Mucosa of gallbladder (tissue), 1 donor: ENCODE results near the gene TPD52L2. TPM values are rescaled to one million over a fixed set of nuclear protein-coding genes. Genes with fewer than 3 reads are reported as not detected.

Experiments used
- DNase-seq: peaks from one replicate; pipeline ENCODE4 v3.0.0-alpha.2; 2020; ENCODE audit warnings: low spot score
- total RNA-seq: library from RNA; stranded (reverse); gene quantifications from one replicate; pipeline ENCODE4 v1.2.1, GENCODE V29; 2021
- donor health status: DM: no; HTN: no; CAD: no.

The TPD52L2 gene
- total RNA-seq, 1 donor from 2014 or later = 72.3 TPM

- no peak for DNase-seq
Measured at GRCh38 chr20:63932606-63933160, 67.6 kb downstream of the TPD52L2 start.

GRCh38 chr20:63933646-63934045, 68.6 kb downstream of the TPD52L2 start:
- no peak for DNase-seq

DNA sequence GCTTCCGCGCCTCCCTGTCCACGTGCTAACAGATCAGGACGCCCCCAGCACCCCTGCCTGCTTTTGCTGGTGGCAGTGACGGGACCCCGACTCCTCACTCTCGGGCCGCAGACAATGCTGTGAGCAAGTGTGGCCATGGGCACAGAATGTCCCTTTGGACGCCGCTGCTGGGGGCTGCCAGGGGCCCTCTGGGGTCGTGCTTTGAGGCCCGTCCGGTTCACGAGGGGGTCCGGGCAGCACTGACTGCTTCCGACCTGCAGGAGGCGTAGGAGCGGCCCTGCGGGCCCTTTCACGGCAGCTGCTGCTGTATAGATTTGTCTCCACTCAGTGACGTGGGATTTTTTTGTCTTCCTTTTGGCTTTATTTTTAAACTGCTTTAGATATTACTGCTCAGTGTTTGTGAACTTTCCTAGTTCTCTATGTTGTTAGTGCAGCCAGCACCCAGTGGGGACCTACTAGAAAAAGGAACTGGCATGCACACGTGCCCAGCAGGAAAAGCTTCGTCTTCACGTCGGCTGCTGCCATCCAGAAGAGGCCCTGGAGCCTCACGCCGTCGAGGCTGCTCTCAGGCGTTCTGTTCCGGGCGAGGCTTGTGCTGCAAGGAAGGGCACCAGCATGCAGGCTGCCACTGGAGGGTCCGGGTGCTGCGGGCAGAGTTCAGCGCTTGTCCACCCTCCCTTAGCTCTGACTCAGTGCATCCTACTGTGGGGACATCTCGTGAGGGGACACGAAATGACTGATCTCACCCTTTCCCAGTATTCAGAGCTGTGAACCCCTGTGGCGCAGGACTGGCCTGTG, 69.4 kb downstream of the TPD52L2 start:
- DNase-seq = no peak

DNA sequence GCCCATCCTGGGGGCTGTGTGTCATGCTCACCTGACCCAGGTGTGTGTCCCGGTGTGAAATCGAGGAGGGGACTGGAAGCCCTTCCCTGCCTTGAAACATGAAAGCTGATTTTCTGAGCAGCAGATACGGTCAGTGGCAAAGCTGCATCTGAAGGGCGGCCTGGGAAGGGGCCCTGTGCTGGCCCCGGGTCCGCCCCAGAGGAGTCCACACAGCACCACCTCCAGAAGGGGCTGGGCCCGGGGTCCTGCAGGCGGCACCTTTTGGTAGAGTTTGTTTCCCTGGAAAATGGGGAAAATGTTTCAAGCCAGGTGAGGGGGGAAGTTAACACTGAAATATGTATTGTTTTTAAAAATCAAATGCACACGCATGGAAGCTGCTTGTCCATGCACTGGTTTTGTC, 70.4 kb downstream of the TPD52L2 start:
- DNase-seq = no peak

- DNase-seq = no peak
Measured at GRCh38 chr20:63937596-63937995, 72.5 kb downstream of the TPD52L2 start.

- no peak for DNase-seq
Measured at GRCh38 chr20:63939061-63939935, 74.2 kb downstream of the TPD52L2 start.

DNA sequence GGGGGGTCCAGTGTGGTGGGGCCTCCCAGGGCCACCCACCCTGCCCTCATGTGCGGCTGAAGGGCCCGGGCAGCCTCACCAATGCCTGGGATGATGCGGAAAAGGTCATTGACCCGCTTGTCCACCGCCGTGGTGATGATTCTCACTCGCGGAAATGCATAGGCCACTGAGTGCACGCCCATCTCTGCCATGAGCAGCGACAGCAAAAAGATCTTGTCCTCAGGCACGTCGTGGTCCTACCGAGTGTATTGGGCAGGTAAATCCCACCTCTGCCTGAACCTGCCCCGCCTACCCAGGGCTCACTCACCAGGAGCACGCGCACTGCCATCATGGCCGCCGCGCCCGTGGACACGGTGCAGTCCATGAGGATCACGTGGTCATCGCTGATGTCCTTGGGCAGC, 75.0 kb downstream of the TPD52L2 start:
- no peak for DNase-seq

DNA sequence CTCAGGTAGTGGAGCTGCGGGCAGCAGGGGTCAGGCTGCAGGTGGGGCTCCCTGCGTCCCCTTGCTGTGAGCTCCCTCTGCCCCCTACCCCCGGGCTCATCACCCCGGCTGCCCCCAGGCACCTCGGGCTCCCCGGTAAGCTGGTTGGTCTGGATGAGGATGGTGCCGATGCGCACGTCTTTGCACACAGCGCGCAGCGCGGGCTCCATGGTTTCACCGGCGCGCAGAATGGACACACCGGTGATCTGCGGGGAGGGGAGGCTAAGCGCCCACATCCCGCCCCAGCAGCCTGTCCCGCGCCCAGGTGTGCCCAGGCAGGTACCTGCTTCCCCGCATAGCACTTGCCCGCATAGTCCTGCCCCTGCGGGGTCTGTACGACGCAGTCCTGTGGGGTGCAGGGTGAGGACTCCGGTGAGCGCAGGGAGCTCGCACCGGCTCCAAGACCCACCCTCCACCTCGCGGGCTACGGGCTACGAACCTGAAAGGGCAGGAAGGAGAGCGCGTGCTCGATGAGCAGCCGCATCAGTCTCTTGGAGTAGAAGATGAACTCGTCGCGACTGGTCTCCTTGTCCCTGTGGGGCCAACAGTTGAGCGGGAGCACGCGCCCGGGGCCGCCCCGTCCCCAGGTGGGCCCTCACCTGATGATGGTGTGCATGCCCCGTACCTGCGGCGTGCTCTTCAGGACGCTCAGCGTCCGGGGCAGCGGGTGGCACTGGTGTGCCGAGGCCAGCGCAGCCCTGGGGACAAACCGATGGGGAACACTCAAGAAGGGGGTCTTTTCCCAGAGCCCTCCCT, 75.6 kb downstream of the TPD52L2 start:
- DNase-seq = no peak

Other genes with a start within 250 kb of the TPD52L2 start
- gene GMEB2, start 238.2 kb upstream of the TPD52L2 start, total RNA-seq = 12.1 TPM
- gene STMN3, start 211.8 kb upstream of the TPD52L2 start, total RNA-seq = 11.1 TPM
- 30.2 TPM for gene RTEL1, start 207.0 kb upstream of the TPD52L2 start, total RNA-seq
- gene TNFRSF6B, start 168.6 kb upstream of the TPD52L2 start, total RNA-seq = 3.2 TPM
- gene ARFRP1, start 157.3 kb upstream of the TPD52L2 start, total RNA-seq = 52.2 TPM
- gene ZGPAT, start 157.2 kb upstream of the TPD52L2 start, total RNA-seq = 34.7 TPM
- gene LIME1, start 128.6 kb upstream of the TPD52L2 start, total RNA-seq = 14.8 TPM
- 93.6 TPM for gene SLC2A4RG, start 125.5 kb upstream of the TPD52L2 start, total RNA-seq
- gene ZBTB46, start 34.0 kb upstream of the TPD52L2 start, total RNA-seq = 9.0 TPM
- not detected for gene ABHD16B, start 3.8 kb upstream of the TPD52L2 start, total RNA-seq
- gene DNAJC5, start 29.9 kb downstream of the TPD52L2 start, total RNA-seq = 53.0 TPM
- 42.4 TPM for gene UCKL1, start 91.1 kb downstream of the TPD52L2 start, total RNA-seq
- gene ZNF512B, start 104.7 kb downstream of the TPD52L2 start, total RNA-seq = 26.1 TPM
- 12.7 TPM for gene SAMD10, start 114.4 kb downstream of the TPD52L2 start, total RNA-seq
- gene PRPF6, start 115.9 kb downstream of the TPD52L2 start, total RNA-seq = 74.7 TPM
- gene C20orf204, start 170.9 kb downstream of the TPD52L2 start, total RNA-seq = 1.7 TPM
- gene SOX18, start 184.4 kb downstream of the TPD52L2 start, total RNA-seq = 30.1 TPM
- 64.2 TPM for gene TCEA2, start 197.9 kb downstream of the TPD52L2 start, total RNA-seq
- 18.2 TPM for gene RGS19, start 214.2 kb downstream of the TPD52L2 start, total RNA-seq
- gene OPRL1, start 214.8 kb downstream of the TPD52L2 start, total RNA-seq = 1.7 TPM
- gene LKAAEAR1, start 219.1 kb downstream of the TPD52L2 start, total RNA-seq = not detected
- gene NPBWR2, start 242.3 kb downstream of the TPD52L2 start, total RNA-seq = not detected